AG09319 (cell line): ENCODE data around the gene FAM3B.

Experiments used
- DNase-seq: peaks from one replicate; pipeline ENCODE4 v3.0.0-alpha.2; 2010; ENCODE audit warnings: low read depth; ENCODE audit errors: extremely low read depth
- TF ChIP-seq, protein P1 (sequence below): IDR thresholded peaks from 2 replicates; pipeline ENCODE4 v1.5.1; 2011; ENCODE audit warnings: low read depth, mild to moderate bottlenecking, inconsistent platforms, low read length, moderate library complexity

FAM3B gene

DNA sequence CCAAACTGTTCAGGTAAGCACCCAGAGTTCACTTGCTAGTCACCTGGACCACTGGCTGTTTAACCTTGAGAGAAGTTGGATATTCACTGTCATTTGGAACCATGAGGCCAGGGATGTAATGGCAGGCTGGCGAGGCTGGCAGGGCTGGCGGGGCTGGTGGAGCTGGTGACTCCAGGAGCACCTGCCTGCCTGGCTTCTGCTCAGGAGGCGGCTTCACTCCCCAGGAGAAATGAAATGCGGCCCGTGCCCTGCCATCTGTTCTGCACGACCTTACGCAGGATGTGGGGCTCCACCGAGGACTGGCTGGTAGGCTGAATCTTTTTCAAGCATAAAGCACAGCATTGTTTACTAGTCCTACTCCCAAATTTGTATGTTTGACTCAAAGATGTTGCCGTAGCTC is 86.7 kb downstream of the FAM3B start:
- TF ChIP-seq, protein P1, sequence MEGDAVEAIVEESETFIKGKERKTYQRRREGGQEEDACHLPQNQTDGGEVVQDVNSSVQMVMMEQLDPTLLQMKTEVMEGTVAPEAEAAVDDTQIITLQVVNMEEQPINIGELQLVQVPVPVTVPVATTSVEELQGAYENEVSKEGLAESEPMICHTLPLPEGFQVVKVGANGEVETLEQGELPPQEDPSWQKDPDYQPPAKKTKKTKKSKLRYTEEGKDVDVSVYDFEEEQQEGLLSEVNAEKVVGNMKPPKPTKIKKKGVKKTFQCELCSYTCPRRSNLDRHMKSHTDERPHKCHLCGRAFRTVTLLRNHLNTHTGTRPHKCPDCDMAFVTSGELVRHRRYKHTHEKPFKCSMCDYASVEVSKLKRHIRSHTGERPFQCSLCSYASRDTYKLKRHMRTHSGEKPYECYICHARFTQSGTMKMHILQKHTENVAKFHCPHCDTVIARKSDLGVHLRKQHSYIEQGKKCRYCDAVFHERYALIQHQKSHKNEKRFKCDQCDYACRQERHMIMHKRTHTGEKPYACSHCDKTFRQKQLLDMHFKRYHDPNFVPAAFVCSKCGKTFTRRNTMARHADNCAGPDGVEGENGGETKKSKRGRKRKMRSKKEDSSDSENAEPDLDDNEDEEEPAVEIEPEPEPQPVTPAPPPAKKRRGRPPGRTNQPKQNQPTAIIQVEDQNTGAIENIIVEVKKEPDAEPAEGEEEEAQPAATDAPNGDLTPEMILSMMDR, result no peak
- DNase-seq, result no peak

DNA sequence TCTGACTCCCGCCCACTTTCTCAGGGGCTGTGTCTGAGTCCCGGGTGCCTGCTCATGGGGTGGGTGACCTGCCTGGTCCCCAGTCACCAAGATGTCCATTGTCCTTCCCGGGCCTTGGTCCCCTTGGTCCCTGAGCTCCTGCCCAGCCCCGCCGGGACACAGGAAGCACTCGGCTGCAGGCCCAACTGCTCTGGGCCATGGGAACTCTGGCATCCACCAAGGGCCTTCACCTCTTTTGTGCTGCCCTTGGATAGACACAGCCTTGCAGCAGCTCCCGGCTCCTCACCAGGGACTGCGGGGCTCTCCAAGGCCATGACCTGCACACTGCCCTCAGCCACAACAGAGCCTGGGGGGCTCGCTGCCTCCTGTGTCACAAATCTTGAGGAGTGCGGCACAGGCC is 87.4 kb downstream of the FAM3B start:
- TF ChIP-seq, protein P1, result no peak
- DNase-seq, result no peak

DNA sequence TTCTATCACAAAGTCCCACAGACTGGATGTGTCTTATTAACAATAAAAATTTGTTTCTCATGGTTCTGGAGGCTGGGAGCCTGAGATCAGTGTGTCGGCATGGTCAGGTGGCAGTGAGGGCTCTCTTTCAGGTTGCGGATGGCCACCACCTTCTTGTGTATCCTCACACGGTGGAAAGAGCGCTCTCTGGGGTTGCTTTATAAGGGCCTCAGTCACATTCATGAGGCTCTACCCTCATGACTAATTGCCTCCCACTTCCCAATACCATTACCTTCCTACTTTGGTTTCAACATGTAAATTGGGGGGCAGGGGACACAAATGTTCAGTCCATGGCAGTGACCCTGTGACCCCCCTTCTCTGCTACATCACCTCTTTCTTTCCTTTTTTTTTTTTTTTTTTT is 88.7 kb downstream of the FAM3B start:
- TF ChIP-seq, protein P1, result no peak
- DNase-seq, result no peak

DNA sequence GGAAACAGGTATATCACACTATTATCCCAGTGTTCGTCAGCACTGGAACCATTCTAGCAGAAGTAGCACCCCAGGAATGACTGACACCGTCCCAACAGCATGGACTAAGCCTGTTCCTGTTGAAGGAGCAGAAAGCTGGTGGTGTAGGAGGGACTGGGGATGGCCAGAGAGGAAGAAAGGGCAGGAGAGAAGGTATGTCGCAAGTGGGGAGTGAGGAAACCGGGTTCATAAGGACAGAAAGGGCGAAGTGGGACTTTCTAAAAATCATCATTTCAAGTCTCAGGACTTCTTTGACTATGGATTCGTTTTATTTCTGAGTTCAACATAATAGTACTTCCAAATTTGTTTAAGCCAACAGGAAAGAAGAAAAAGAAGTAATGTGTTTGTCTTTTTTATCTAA is 89.7 kb downstream of the FAM3B start:
- DNase-seq, result no peak
- TF ChIP-seq, protein P1, result no peak
